22Rv1 (cell line): Measurements from ENCODE around the gene AXIN1.

Experiments used
- CTCF ChIP-seq: fragments of 450-650 bp; IDR thresholded peaks from 2 replicates; pipeline ENCODE4 v1.5.1; 2017; ENCODE audit warnings: mild to moderate bottlenecking
- ZFX ChIP-seq: fragments of 450-650 bp; IDR thresholded peaks from 2 replicates; pipeline ENCODE4 v1.6.1; 2017; ENCODE audit warnings: antibody characterized with exemption, borderline replicate concordance

DNA sequence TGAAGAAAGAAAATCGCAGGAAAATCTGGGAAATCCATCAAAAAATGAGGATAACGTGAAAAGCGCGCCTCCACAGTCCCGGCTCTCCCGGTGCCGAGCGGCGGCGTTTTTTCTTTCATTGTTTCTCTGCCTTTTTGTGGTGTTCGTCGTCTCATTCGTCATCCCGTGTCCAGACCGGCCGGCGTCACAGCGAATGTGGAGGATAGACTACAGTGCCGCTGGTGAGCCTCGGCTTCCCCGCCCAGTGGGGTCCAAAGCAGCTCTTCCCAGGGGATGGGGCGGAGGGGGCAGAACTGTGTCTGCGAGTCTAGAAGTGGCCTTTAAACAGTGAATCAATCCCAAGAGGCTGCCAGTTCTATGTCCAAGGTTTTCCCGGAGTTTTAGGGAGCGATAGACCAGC is 98.1 kb downstream of the AXIN1 start:
- TF ChIP-seq CTCF, result no peak
- no peak for TF ChIP-seq ZFX
